ENCODE measurements around the gene TATDN2. TPM values are rescaled to one million over a fixed set of nuclear protein-coding genes. Genes with fewer than 3 reads are reported as not detected.
A peak's percentile ranks its signal among the peaks of the same experiment; 100 is the strongest.

The TATDN2 gene
- total and polyA plus RNA-seq, 2 experiments from 2014 or later, result 9.3 to 22.6 TPM

GRCh38 chr3:10259798-10260197 is 11.5 kb downstream of the TATDN2 start:
- H3K79me2 ChIP-seq, result peaks cover 80% of the 10 kb centered on the region
- H3K9me3 ChIP-seq (ENCODE audit: low read depth), result no peaks in the 10 kb centered on the region
- TF ChIP-seq EZH2 (IDR thresholded peaks at IDR 0.05; ENCODE audit: borderline replicate concordance) (no peak), EZH2phosphoT487 (IDR thresholded peaks at IDR 0.05; ENCODE audit: low read depth, severe bottlenecking, unreplicated experiment) (no peak), CTCF (IDR thresholded peaks at IDR 0.05; ENCODE audit: poor library complexity) (no peak)
- no peak overlapping the region for H2AFZ ChIP-seq
- no peak for DNase-seq (ENCODE audit: low spot score)
- H3K27ac ChIP-seq, result no peak overlapping the region
- H3K27me3 ChIP-seq, result no peaks in the 10 kb centered on the region
- H3K36me3 ChIP-seq (replicated peaks; ENCODE audit: insufficient read depth, low read depth), result peaks cover 4% of the 10 kb centered on the region
- peaks cover 5% of the 10 kb centered on the region for H3K4me1 ChIP-seq (ENCODE audit: insufficient read depth)
- H3K4me2 ChIP-seq, result no peak overlapping the region
- H3K4me3 ChIP-seq, result no peak overlapping the region
- 96% methylated on average over 4 of the region's 4 CpGs for WGBS (ENCODE audit: low lambda C conversion rate, missing lambda C conversion rate)
- H3K9me2 ChIP-seq (replicated peaks; ENCODE audit: insufficient read depth), result no peaks in the 10 kb centered on the region
- peaks cover 27% of the 10 kb centered on the region for H4K20me1 ChIP-seq (ENCODE audit: insufficient read depth, poor library complexity, severe bottlenecking)

- peaks cover 80% of the 10 kb centered on the region for H3K79me2 ChIP-seq
- no peak for DNase-seq (ENCODE audit: low spot score)
- H3K9me3 ChIP-seq (ENCODE audit: low read depth), result no peaks in the 10 kb centered on the region
- H3K4me1 ChIP-seq (ENCODE audit: insufficient read depth), result peaks cover 5% of the 10 kb centered on the region
- H2AFZ ChIP-seq, result no peak overlapping the region
- WGBS (ENCODE audit: low lambda C conversion rate, missing lambda C conversion rate), result 97% methylated on average over 6 of the region's 6 CpGs
- H3K9me2 ChIP-seq (replicated peaks; ENCODE audit: insufficient read depth), result no peaks in the 10 kb centered on the region
- peaks cover 4% of the 10 kb centered on the region for H3K36me3 ChIP-seq (replicated peaks; ENCODE audit: insufficient read depth, low read depth)
- H3K27ac ChIP-seq, result no peak overlapping the region
- peaks cover 27% of the 10 kb centered on the region for H4K20me1 ChIP-seq (ENCODE audit: insufficient read depth, poor library complexity, severe bottlenecking)
- H3K4me3 ChIP-seq, result no peak overlapping the region
- no peaks in the 10 kb centered on the region for H3K27me3 ChIP-seq
- no peak overlapping the region for H3K4me2 ChIP-seq
- no peak for TF ChIP-seq CTCF (IDR thresholded peaks at IDR 0.05; ENCODE audit: poor library complexity)
- TF ChIP-seq EZH2phosphoT487 (IDR thresholded peaks at IDR 0.05; ENCODE audit: low read depth, severe bottlenecking, unreplicated experiment), result no peak
- TF ChIP-seq EZH2 (IDR thresholded peaks at IDR 0.05; ENCODE audit: borderline replicate concordance), result no peak
Observed at GRCh38 chr3:10260211-10260701, 12.0 kb downstream of the TATDN2 start.

GRCh38 chr3:10262027-10262426 is 13.8 kb downstream of the TATDN2 start:
- no peak overlapping the region for H2AFZ ChIP-seq
- DNase-seq (ENCODE audit: low spot score), result no peak
- peaks cover 5% of the 10 kb centered on the region for H3K4me1 ChIP-seq (ENCODE audit: insufficient read depth)
- H4K20me1 ChIP-seq (ENCODE audit: insufficient read depth, poor library complexity, severe bottlenecking), result peaks cover 31% of the 10 kb centered on the region
- no peaks in the 10 kb centered on the region for H3K9me2 ChIP-seq (replicated peaks; ENCODE audit: insufficient read depth)
- H3K9me3 ChIP-seq (ENCODE audit: low read depth), result no peaks in the 10 kb centered on the region
- peaks cover 79% of the 10 kb centered on the region for H3K79me2 ChIP-seq
- TF ChIP-seq EZH2 (IDR thresholded peaks at IDR 0.05; ENCODE audit: borderline replicate concordance), result no peak
- peaks cover 4% of the 10 kb centered on the region for H3K36me3 ChIP-seq (replicated peaks; ENCODE audit: insufficient read depth, low read depth)
- no peaks in the 10 kb centered on the region for H3K27me3 ChIP-seq
- no peak overlapping the region for H3K27ac ChIP-seq
- H3K4me3 ChIP-seq, result no peak overlapping the region
- H3K4me2 ChIP-seq, result no peak overlapping the region
- 91% methylated on average over 4 of the region's 4 CpGs for WGBS (ENCODE audit: low lambda C conversion rate, missing lambda C conversion rate)

DNA sequence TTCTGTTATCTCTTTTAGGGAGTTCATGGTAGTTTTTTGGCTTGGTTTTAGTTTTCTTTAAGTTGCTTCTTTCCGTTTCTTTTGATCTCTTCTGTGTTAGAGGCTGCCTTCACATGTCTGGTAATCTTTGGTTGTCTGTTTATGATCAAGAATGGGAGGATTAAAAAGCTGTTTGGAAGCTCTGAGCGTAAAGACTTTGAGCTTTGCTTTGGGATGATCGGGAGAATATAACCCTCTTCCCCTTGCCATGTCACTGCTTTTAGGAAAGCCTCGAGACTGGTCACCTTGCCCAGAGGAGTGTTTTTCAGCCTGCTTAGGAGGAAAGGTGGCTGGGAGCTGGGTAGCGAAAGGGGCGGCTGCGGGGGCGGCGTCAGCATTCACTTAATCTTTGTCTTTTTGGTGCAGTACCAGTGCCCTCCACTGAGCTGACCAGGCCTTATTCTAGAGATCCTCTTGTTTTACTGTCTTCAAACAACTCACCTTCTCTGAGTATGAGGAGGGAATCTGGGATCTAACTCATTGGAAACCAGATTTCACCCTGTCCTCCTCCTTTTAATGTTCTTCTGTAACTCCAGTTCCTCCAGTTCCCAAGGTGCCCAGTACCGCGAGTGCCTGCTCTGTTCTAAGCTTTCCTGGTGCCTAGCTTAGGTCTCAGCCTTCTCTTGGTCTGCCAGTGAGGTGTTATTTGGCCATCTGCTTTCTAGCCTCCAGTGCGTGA is 15.5 kb downstream of the TATDN2 start:
- TF ChIP-seq EZH2phosphoT487 (IDR thresholded peaks at IDR 0.05; ENCODE audit: low read depth, severe bottlenecking, unreplicated experiment), result no peak
- TF ChIP-seq CTCF (IDR thresholded peaks at IDR 0.05; ENCODE audit: poor library complexity), result peak; percentile 46
- no peak for TF ChIP-seq EZH2 (IDR thresholded peaks at IDR 0.05; ENCODE audit: borderline replicate concordance)
- no peaks in the 10 kb centered on the region for H3K9me2 ChIP-seq (replicated peaks; ENCODE audit: insufficient read depth)
- H3K27ac ChIP-seq, result peak overlapping the region; percentile 21
- peaks cover 80% of the 10 kb centered on the region for H3K79me2 ChIP-seq
- DNase-seq (ENCODE audit: low spot score), result peak; percentile 76
- H3K9me3 ChIP-seq (ENCODE audit: low read depth), result no peaks in the 10 kb centered on the region
- H3K4me1 ChIP-seq (ENCODE audit: insufficient read depth), result peaks cover 5% of the 10 kb centered on the region
- WGBS (ENCODE audit: low lambda C conversion rate, missing lambda C conversion rate), result 30% methylated on average over 12 of the region's 12 CpGs
- peak overlapping the region; percentile 32 for H2AFZ ChIP-seq
- H4K20me1 ChIP-seq (ENCODE audit: insufficient read depth, poor library complexity, severe bottlenecking), result peaks cover 25% of the 10 kb centered on the region
- H3K4me3 ChIP-seq, result no peak overlapping the region
- peaks cover 4% of the 10 kb centered on the region for H3K36me3 ChIP-seq (replicated peaks; ENCODE audit: insufficient read depth, low read depth)
- no peaks in the 10 kb centered on the region for H3K27me3 ChIP-seq
- H3K4me2 ChIP-seq, result peak overlapping the region; percentile 67
